Upper lobe of right lung (tissue), 1 donor: ENCODE data around the gene KCNH8. TPM values are rescaled to one million over a fixed set of nuclear protein-coding genes. Genes with fewer than 3 reads are reported as not detected.

Experiments used
- ATAC-seq: fragments of 200-7000 bp; cut with Tn5 transposase; one replicate; pipeline ENCODE4 v1.9.1; 2020; ENCODE audit warnings: mild to moderate bottlenecking, moderate library complexity
- DNase-seq: peaks from one replicate; pipeline ENCODE4 v3.0.0-alpha.2; 2020
- H3K27ac ChIP-seq: fragments of 200-600 bp; one replicate; pipeline ENCODE4 v1.8.0; 2022
- H3K27me3 ChIP-seq: fragments of 200-600 bp; one replicate; pipeline ENCODE4 v1.8.0; 2022; ENCODE audit warnings: mild to moderate bottlenecking
- H3K36me3 ChIP-seq: fragments of 200-600 bp; one replicate; pipeline ENCODE4 v1.8.0; 2022
- H3K4me1 ChIP-seq: fragments of 200-600 bp; one replicate; pipeline ENCODE4 v1.8.0; 2022
- H3K4me3 ChIP-seq: fragments of 200-600 bp; one replicate; pipeline ENCODE4 v1.8.0; 2022; ENCODE audit warnings: mild to moderate bottlenecking
- H3K9me3 ChIP-seq: fragments of 200-600 bp; one replicate; pipeline ENCODE4 v1.8.0; 2022
- CTCF ChIP-seq: fragments of 200-600 bp; IDR thresholded peaks from one replicate; pipeline ENCODE4 v1.8.0; 2022; ENCODE audit warnings: antibody characterized with exemption
- intact Hi-C: fragments of 100-400 bp; cut with DNase I; formaldehyde crosslinking; loops from one replicate; pipeline ENCODE4 v1.11.0; 2022
- total RNA-seq: library from RNA; stranded (reverse); fragmentation: NEBNext Ultra II Directional; extraction: Animal tissue kit (Norgen Biotek cat#: 25700); gene quantifications from one replicate; pipeline ENCODE4 v1.2.1, GENCODE V29; 2021
- donor health status: DM: no; HTN: yes; CAD: no; lungs with severe emphysema.

The KCNH8 gene
- total RNA-seq, 1 donor from 2014 or later = 0.41 TPM

GRCh38 chr3:19146685-19147650, 1.3 kb upstream of the KCNH8 start:
- DNase-seq (peak; percentile 83), ATAC-seq (peak; percentile 84)
- TF ChIP-seq CTCF = peak; percentile 41
- Histone ChIP-seq H3K36me3 (no peaks in the 10 kb centered on the region), H3K27me3 (peaks cover 25% of the 10 kb centered on the region), H3K9me3 (no peaks in the 10 kb centered on the region), H3K27ac (no peak overlapping the region), H3K4me1 (peaks cover 12% of the 10 kb centered on the region), H3K4me3 (peak overlapping the region; percentile 66)
- intact Hi-C loops = no loop called here

- intact Hi-C loops = no loop called here
- no peak overlapping the region for H3K4me3 ChIP-seq
- no peak for TF ChIP-seq CTCF
- peaks cover 25% of the 10 kb centered on the region for H3K27me3 ChIP-seq
- H3K9me3 ChIP-seq = no peaks in the 10 kb centered on the region
- ATAC-seq (no peak), DNase-seq (no peak)
- no peaks in the 10 kb centered on the region for H3K36me3 ChIP-seq
- no peak overlapping the region for H3K27ac ChIP-seq
- H3K4me1 ChIP-seq = peaks cover 12% of the 10 kb centered on the region
Observed at GRCh38 chr3:19148768-19149091, 420 bp downstream of the KCNH8 start.

GRCh38 chr3:19149368-19149767, 1.1 kb downstream of the KCNH8 start:
- Histone ChIP-seq H3K36me3 (no peaks in the 10 kb centered on the region), H3K27ac (no peak overlapping the region), H3K4me3 (no peak overlapping the region), H3K9me3 (no peaks in the 10 kb centered on the region), H3K4me1 (peaks cover 12% of the 10 kb centered on the region), H3K27me3 (peaks cover 25% of the 10 kb centered on the region)
- TF ChIP-seq CTCF = no peak
- intact Hi-C loops = no loop called here
- no peak for DNase-seq
- no peak for ATAC-seq

- no peak for DNase-seq
- H3K27me3 ChIP-seq = peaks cover 25% of the 10 kb centered on the region
- TF ChIP-seq CTCF = no peak
- H3K4me1 ChIP-seq = peaks cover 12% of the 10 kb centered on the region
- ATAC-seq = no peak
- intact Hi-C loops = no loop called here
- no peaks in the 10 kb centered on the region for H3K9me3 ChIP-seq
- H3K36me3 ChIP-seq = no peaks in the 10 kb centered on the region
- H3K27ac ChIP-seq = no peak overlapping the region
- no peak overlapping the region for H3K4me3 ChIP-seq
Observed at GRCh38 chr3:19151171-19151570, 2.9 kb downstream of the KCNH8 start.

- no peaks in the 10 kb centered on the region for H3K9me3 ChIP-seq
- no peaks in the 10 kb centered on the region for H3K36me3 ChIP-seq
- no peak for ATAC-seq
- no peak overlapping the region for H3K27ac ChIP-seq
- DNase-seq = no peak
- H3K27me3 ChIP-seq = peaks cover 12% of the 10 kb centered on the region
- no peak for TF ChIP-seq CTCF
- intact Hi-C loops = no loop called here
- H3K4me3 ChIP-seq = no peak overlapping the region
- no peaks in the 10 kb centered on the region for H3K4me1 ChIP-seq
Observed at GRCh38 chr3:19154693-19155250, 6.5 kb downstream of the KCNH8 start.
